KMS-11 (cell line): ENCODE measurements around the gene MLEC.

ENCODE experiments used
- H2AFZ ChIP-seq: fragments of 200-600 bp; sonication (generic); 2 replicates; pipeline ENCODE4 v1.6.1; 2016; ENCODE audit warnings: antibody characterized with exemption, mixed run types, low read depth
- H3K27ac ChIP-seq: fragments of 200-600 bp; sonication (generic); 2 replicates; pipeline ENCODE4 v1.6.1; 2016; ENCODE audit warnings: mild to moderate bottlenecking, mixed run types
- H3K27me3 ChIP-seq: fragments of 200-600 bp; sonication (generic); 2 replicates; pipeline ENCODE4 v1.6.1; 2017; ENCODE audit warnings: mild to moderate bottlenecking, low read depth, mixed run types, moderate library complexity; ENCODE audit not compliant: insufficient read depth
- H3K36me3 ChIP-seq: fragments of 200-600 bp; sonication (generic); 2 replicates; pipeline ENCODE4 v1.6.1; 2017; ENCODE audit warnings: mild to moderate bottlenecking, mixed run types; ENCODE audit not compliant: insufficient read depth
- H3K4me1 ChIP-seq: fragments of 200-600 bp; sonication (generic); 2 replicates; pipeline ENCODE4 v1.6.1; 2016; ENCODE audit warnings: mild to moderate bottlenecking, low read depth, mixed run types; ENCODE audit not compliant: poor library complexity, severe bottlenecking
- H3K4me2 ChIP-seq: fragments of 200-600 bp; sonication (generic); 2 replicates; pipeline ENCODE4 v1.7.0; 2016; ENCODE audit warnings: mild to moderate bottlenecking, mixed run types
- H3K4me3 ChIP-seq: fragments of 200-600 bp; sonication (generic); IDR thresholded peaks from 2 replicates; pipeline ENCODE4 v1.6.1; 2017; ENCODE audit warnings: low read depth, low read length, mixed read lengths; ENCODE audit not compliant: insufficient read depth
- H3K79me2 ChIP-seq: fragments of 200-600 bp; sonication (generic); 2 replicates; pipeline ENCODE4 v1.6.1; 2016; ENCODE audit warnings: low read depth, mixed run types; ENCODE audit not compliant: insufficient read depth
- H3K9ac ChIP-seq: fragments of 200-600 bp; sonication (generic); 2 replicates; pipeline ENCODE4 v1.6.1; 2016; ENCODE audit warnings: mild to moderate bottlenecking, mixed run types
- H4K20me1 ChIP-seq: fragments of 200-600 bp; sonication (generic); 2 replicates; pipeline ENCODE4 v1.6.1; 2016; ENCODE audit warnings: mild to moderate bottlenecking, mixed run types; ENCODE audit not compliant: insufficient read depth
- CTCF ChIP-seq: fragments of 200-600 bp; sonication (generic); conservative IDR thresholded peaks from 2 replicates; pipeline ENCODE4 v1.6.1; 2017; ENCODE audit warnings: low read depth, mild to moderate bottlenecking, antibody characterized with exemption, low read length, moderate library complexity, mixed read lengths

The MLEC gene

GRCh38 chr12:120686690-120687577 is at the start of gene MLEC:
MLEC (plus strand) TSS chr12:120687149; CDS start chr12:120687297, 148 bp downstream.
- H3K79me2 ChIP-seq, result peaks cover 47% of the 10 kb centered on the region
- no peaks in the 10 kb centered on the region for H3K36me3 ChIP-seq
- H4K20me1 ChIP-seq, result peaks cover 20% of the 10 kb centered on the region
- peak within 1 kb of the TSS; percentile 61; the same call in 1 of the 2 replicates for H3K9ac ChIP-seq
- TF ChIP-seq CTCF, result no peak
- no peak within 1 kb of the TSS for H3K4me3 ChIP-seq
- H3K27me3 ChIP-seq, result no peaks in the 10 kb centered on the region
- H2AFZ ChIP-seq, result peak within 1 kb of the TSS; percentile 61; the same call in 1 of the 2 replicates
- peaks cover 38% of the 10 kb centered on the region for H3K4me1 ChIP-seq
- H3K27ac ChIP-seq, result peak within 1 kb of the TSS; percentile 71
- H3K4me2 ChIP-seq, result peak within 1 kb of the TSS; percentile 92

- Histone ChIP-seq H3K27me3 (peaks cover 14% of the 10 kb centered on the region; the same call in 1 of the 2 replicates), H3K4me2 (peak within 1 kb of the TSS; percentile 51), H3K4me1 (no peaks in the 10 kb centered on the region), H3K79me2 (no peaks in the 10 kb centered on the region), H4K20me1 (no peaks in the 10 kb centered on the region), H3K4me3 (no peak within 1 kb of the TSS), H3K36me3 (no peaks in the 10 kb centered on the region), H3K9ac (no peak within 1 kb of the TSS), H3K27ac (no peak within 1 kb of the TSS), H2AFZ (peak within 1 kb of the TSS; percentile 47; the same call in 1 of the 2 replicates)
- no peak for TF ChIP-seq CTCF
Observed at GRCh38 chr12:120639771-120640721, 46.9 kb upstream of the MLEC start, which contains the start of gene CABP1. CABP1 (plus strand) TSS chr12:120640626; CDS start chr12:120640686, 60 bp downstream.

- Histone ChIP-seq H3K9ac (no peak overlapping the region), H2AFZ (no peak overlapping the region), H3K4me3 (no peak overlapping the region), H4K20me1 (no peaks in the 10 kb centered on the region), H3K4me2 (peak overlapping the region; percentile 51), H3K27me3 (peaks cover 18% of the 10 kb centered on the region; the same call in 1 of the 2 replicates), H3K27ac (no peak overlapping the region), H3K36me3 (no peaks in the 10 kb centered on the region), H3K79me2 (no peaks in the 10 kb centered on the region), H3K4me1 (no peaks in the 10 kb centered on the region)
- TF ChIP-seq CTCF, result no peak
Observed at GRCh38 chr12:120640861-120641833, 45.8 kb upstream of the MLEC start.
